ENCODE data around the gene PAPPA. TPM values are rescaled to one million over a fixed set of nuclear protein-coding genes. Genes with fewer than 3 reads are reported as not detected.

The PAPPA gene
- total RNA-seq, 1 experiment from 2014 or later, result 0.05 TPM

DNA sequence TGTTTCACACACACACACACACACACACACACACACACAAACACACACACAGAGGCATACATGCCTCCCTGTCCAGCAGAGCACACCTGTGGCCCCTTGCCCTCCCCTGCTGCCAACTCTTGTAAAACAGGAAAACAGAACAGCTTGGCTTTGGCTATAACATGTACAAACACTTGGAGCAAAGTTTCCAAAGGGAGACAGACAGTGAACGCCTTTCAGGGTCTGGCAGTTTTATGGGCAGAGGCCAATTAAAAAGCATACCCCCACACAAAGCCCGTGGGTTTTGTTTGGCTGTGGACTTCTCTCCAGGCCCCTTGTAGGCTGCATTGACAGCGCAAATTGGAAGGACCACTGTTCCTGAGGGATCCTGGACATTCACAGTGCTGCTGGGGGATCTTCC lies 265.6 kb downstream of the PAPPA start (continued):
- no peak for TF ChIP-seq TCF7L2 (IDR thresholded peaks at IDR 0.05; ENCODE audit: borderline replicate concordance, extremely low read depth, insufficient read depth, insufficient read length)
- no peak for TF ChIP-seq EZH2phosphoT487 (IDR thresholded peaks at IDR 0.05; ENCODE audit: borderline replicate concordance)
- TF ChIP-seq, protein P1, sequence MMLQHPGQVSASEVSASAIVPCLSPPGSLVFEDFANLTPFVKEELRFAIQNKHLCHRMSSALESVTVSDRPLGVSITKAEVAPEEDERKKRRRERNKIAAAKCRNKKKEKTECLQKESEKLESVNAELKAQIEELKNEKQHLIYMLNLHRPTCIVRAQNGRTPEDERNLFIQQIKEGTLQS (IDR thresholded peaks at IDR 0.05), result no peak
- TF ChIP-seq FOSL1 (IDR thresholded peaks at IDR 0.05; ENCODE audit: low read depth), result no peak
- no peak for TF ChIP-seq JUND (IDR thresholded peaks at IDR 0.05)

GRCh38 chr9:116420993-116421538 lies 267.5 kb downstream of the PAPPA start:
- ChIA-PET POLR2A (no interaction called here), CTCF (no interaction called here), RAD21 (ENCODE audit: low non-redundant PET in 1 of 2, low total read pairs in 2 of 2, uncharacterized antibody in 2 of 2, unreplicated experiment in 2 of 2) (interaction anchor here in 1 of 2 experiments (0.6 kb wide), 1 partner anchor 393 kb away, joined by 3 read pairs; no protein-coding TSS in a partner anchor)
- no peak overlapping the region for H2AFZ ChIP-seq (ENCODE audit: low read depth, low read length, poor library complexity, severe bottlenecking)
- no peaks in the 10 kb centered on the region for H3K36me3 ChIP-seq (ENCODE audit: control insufficient read depth in 1 of 2, insufficient read depth in 2 of 2, low read length in 2 of 2)
- H3K9me3 ChIP-seq (ENCODE audit: control insufficient read depth in 1 of 2, insufficient read depth in 1 of 2, low read depth in 1 of 2, low read length in 2 of 2), result no peaks in the 10 kb centered on the region
- H3K79me2 ChIP-seq (ENCODE audit: insufficient read depth, low read length), result no peaks in the 10 kb centered on the region
- H3K4me1 ChIP-seq (ENCODE audit: control insufficient read depth in 1 of 2, insufficient read depth in 2 of 2, low read length in 2 of 2), result no peaks in the 10 kb centered on the region
- ATAC-seq, result no peak
- H4K20me1 ChIP-seq (ENCODE audit: insufficient read depth), result no peaks in the 10 kb centered on the region
- no TSS peak for BruUV-seq (replicated peaks)
- H3K9me2 ChIP-seq (ENCODE audit: insufficient read depth), result no peaks in the 10 kb centered on the region
- intact Hi-C loops (cut with micrococcal nuclease), result no loop called here
- no peak overlapping the region for H3K9ac ChIP-seq (ENCODE audit: low read length)
- no peak for DNase-seq (ENCODE audit: low read depth, low spot score)
- no peak overlapping the region for H3K4me3 ChIP-seq (replicated peaks in 1 of 2; ENCODE audit: low read depth in 1 of 2, low read length in 2 of 2)
- H3K27me3 ChIP-seq (ENCODE audit: insufficient read depth, low read length), result no peaks in the 10 kb centered on the region
- TF ChIP-seq, protein P2, sequence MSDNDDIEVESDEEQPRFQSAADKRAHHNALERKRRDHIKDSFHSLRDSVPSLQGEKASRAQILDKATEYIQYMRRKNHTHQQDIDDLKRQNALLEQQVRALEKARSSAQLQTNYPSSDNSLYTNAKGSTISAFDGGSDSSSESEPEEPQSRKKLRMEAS (IDR thresholded peaks at IDR 0.05), result no peak
- TF ChIP-seq POLR2AphosphoS5 (IDR thresholded peaks at IDR 0.05; ENCODE audit: low read depth, low read length), result no peak
- no peak for TF ChIP-seq ELF1 (IDR thresholded peaks at IDR 0.05; ENCODE audit: borderline replicate concordance, low read depth)
- no peak for TF ChIP-seq ZFX (IDR thresholded peaks at IDR 0.05)
- no peak overlapping the region for H3K4me2 ChIP-seq (ENCODE audit: low read length)
- no peak overlapping the region for H3K27ac ChIP-seq (ENCODE audit: low read depth, low read length)
